Activated CD4-positive, alpha-beta T cell treated with anti-CD3 and anti-CD28 coated beads for 36 hours (primary cell): ENCODE data around the gene ATG2A. TPM values are rescaled to one million over a fixed set of nuclear protein-coding genes. Genes with fewer than 3 reads are reported as not detected.

Experiments
- ATAC-seq: fragments of 200-7000 bp; cut with Tn5 transposase; one replicate; pipeline ENCODE4 v1.10.0; 2021; ENCODE audit warnings: mild to moderate bottlenecking, moderate library complexity
- CTCF ChIA-PET: fragments of 350-600 bp; sonication (Branson Sonifier 250); formaldehyde crosslinking; loops from one replicate; lab custom pipeline; 2021; ENCODE audit warnings: antibody characterized with exemption; lab: Charles Lee
- POLR2A ChIA-PET: fragments of 350-600 bp; sonication (Branson Sonifier 250); formaldehyde crosslinking; loops from one replicate; lab custom pipeline; 2021; ENCODE audit warnings: antibody characterized with exemption, inconsistent platforms; lab: Charles Lee
- DNase-seq: peaks from one replicate; pipeline ENCODE4 v3.0.0-alpha.2; 2020
- H3K27ac Mint-ChIP-seq: one replicate; pipeline ENCODE4 v1.8.0; 2021; ENCODE audit warnings: mixed read lengths
- H3K27me3 Mint-ChIP-seq: one replicate; pipeline ENCODE4 v1.8.0; 2021; ENCODE audit warnings: mixed read lengths
- H3K36me3 Mint-ChIP-seq: one replicate; pipeline ENCODE4 v1.8.0; 2021; ENCODE audit warnings: low read depth, mixed read lengths
- H3K4me1 Mint-ChIP-seq: one replicate; pipeline ENCODE4 v1.8.0; 2021; ENCODE audit warnings: mixed read lengths
- H3K4me3 Mint-ChIP-seq: one replicate; pipeline ENCODE4 v1.8.0; 2021; ENCODE audit warnings: mild to moderate bottlenecking, moderate library complexity, mixed read lengths
- H3K9me3 Mint-ChIP-seq: one replicate; pipeline ENCODE4 v1.8.0; 2021; ENCODE audit warnings: low read depth, mixed read lengths
- intact Hi-C, 2 experiments: fragments of 100-400 bp; cut with DNase I in 1 of 2; cut with micrococcal nuclease in 1 of 2; formaldehyde crosslinking; loops; one replicate each; pipeline versions ENCODE4 v1.14.2 to v1.15.1; 2022 to 2024; cut with DNase I, micrococcal nuclease
- total RNA-seq, 2 experiments: library from RNA; stranded (reverse); gene quantifications; one replicate each; pipeline ENCODE4 v1.2.3, GENCODE V29; 2021

ATG2A gene
- total RNA-seq, 2 experiments from 2014 or later = 15.8 to 16.7 TPM

GRCh38 chr11:64913171-64913727 is 3.8 kb downstream of the ATG2A start:
- ChIA-PET CTCF (interaction anchor here (1.2 kb wide), 1 partner anchor 65 kb away, joined by 3 read pairs; no protein-coding TSS in a partner anchor), POLR2A (no interaction called here)
- Mint-ChIP-seq H3K4me3 (no peak overlapping the region), H3K27me3 (no peaks in the 10 kb centered on the region), H3K9me3 (no peaks in the 10 kb centered on the region), H3K4me1 (peaks cover 16% of the 10 kb centered on the region), H3K36me3 (peaks cover 12% of the 10 kb centered on the region), H3K27ac (no peak overlapping the region)
- ATAC-seq (no peak), DNase-seq (no peak)
- intact Hi-C loops = no loop called here

GRCh38 chr11:64911689-64912088 is 5.3 kb downstream of the ATG2A start:
- DNase-seq (no peak), ATAC-seq (no peak)
- Mint-ChIP-seq H3K4me3 (no peak overlapping the region), H3K9me3 (no peaks in the 10 kb centered on the region), H3K27ac (no peak overlapping the region), H3K27me3 (no peaks in the 10 kb centered on the region), H3K36me3 (peaks cover 17% of the 10 kb centered on the region), H3K4me1 (peaks cover 8% of the 10 kb centered on the region)
- ChIA-PET POLR2A (no interaction called here), CTCF (interaction anchor here (0.5 to 1.2 kb wide), 4 partner anchors 8 to 489 kb away, joined by 3 read pairs; no protein-coding TSS in a partner anchor)
- intact Hi-C loops = no loop called here

GRCh38 chr11:64911142-64911541 is 5.9 kb downstream of the ATG2A start:
- intact Hi-C loops = no loop called here
- POLR2A ChIA-PET = no interaction called here
- Mint-ChIP-seq H3K9me3 (no peaks in the 10 kb centered on the region), H3K4me3 (no peak overlapping the region), H3K27ac (no peak overlapping the region), H3K36me3 (peaks cover 17% of the 10 kb centered on the region), H3K4me1 (peaks cover 5% of the 10 kb centered on the region), H3K27me3 (no peaks in the 10 kb centered on the region)
- CTCF ChIA-PET = interaction anchor here (0.5 to 0.7 kb wide), 3 partner anchors 9 to 490 kb away, joined by 3 read pairs; no protein-coding TSS in a partner anchor
- no peak for ATAC-seq
- no peak for DNase-seq

- Mint-ChIP-seq H3K27me3 (no peaks in the 10 kb centered on the region), H3K4me3 (no peak overlapping the region), H3K4me1 (no peaks in the 10 kb centered on the region), H3K9me3 (no peaks in the 10 kb centered on the region), H3K36me3 (peaks cover 17% of the 10 kb centered on the region), H3K27ac (no peak overlapping the region)
- ATAC-seq = no peak
- CTCF ChIA-PET = no interaction called here
- intact Hi-C loops = no loop called here
- no peak for DNase-seq
- POLR2A ChIA-PET = no interaction called here
Observed at GRCh38 chr11:64910451-64911093, 6.4 kb downstream of the ATG2A start.

GRCh38 chr11:64909653-64910343 is 7.2 kb downstream of the ATG2A start:
- Mint-ChIP-seq H3K4me1 (no peaks in the 10 kb centered on the region), H3K36me3 (peaks cover 17% of the 10 kb centered on the region), H3K4me3 (no peak overlapping the region), H3K27me3 (no peaks in the 10 kb centered on the region), H3K9me3 (no peaks in the 10 kb centered on the region), H3K27ac (no peak overlapping the region)
- intact Hi-C loops = no loop called here
- DNase-seq = no peak
- ATAC-seq = no peak
- ChIA-PET CTCF (interaction anchor here (0.6 kb wide), 1 partner anchor 270 kb away, joined by 3 read pairs; no protein-coding TSS in a partner anchor), POLR2A (no interaction called here)

GRCh38 chr11:64908766-64909165 is 8.2 kb downstream of the ATG2A start:
- Mint-ChIP-seq H3K4me3 (no peak overlapping the region), H3K27ac (no peak overlapping the region), H3K36me3 (peaks cover 17% of the 10 kb centered on the region), H3K4me1 (no peaks in the 10 kb centered on the region), H3K27me3 (no peaks in the 10 kb centered on the region), H3K9me3 (no peaks in the 10 kb centered on the region)
- ChIA-PET POLR2A (no interaction called here), CTCF (no interaction called here)
- intact Hi-C loops = no loop called here
- DNase-seq (no peak), ATAC-seq (no peak)

- POLR2A ChIA-PET = no interaction called here
- intact Hi-C loops = no loop called here
- no peak overlapping the region for H3K4me3 Mint-ChIP-seq
- H3K4me1 Mint-ChIP-seq = peaks cover 6% of the 10 kb centered on the region
- no peak for ATAC-seq
- H3K27me3 Mint-ChIP-seq = no peaks in the 10 kb centered on the region
- no peaks in the 10 kb centered on the region for H3K9me3 Mint-ChIP-seq
- CTCF ChIA-PET = no interaction called here
- no peak overlapping the region for H3K27ac Mint-ChIP-seq
- DNase-seq = no peak
- peaks cover 7% of the 10 kb centered on the region for H3K36me3 Mint-ChIP-seq
Observed at GRCh38 chr11:64906314-64906635, 10.7 kb downstream of the ATG2A start.

GRCh38 chr11:64905516-64906313 is 11.3 kb downstream of the ATG2A start:
- Mint-ChIP-seq H3K9me3 (no peaks in the 10 kb centered on the region), H3K27me3 (no peaks in the 10 kb centered on the region), H3K4me1 (peaks cover 9% of the 10 kb centered on the region), H3K4me3 (no peak overlapping the region), H3K36me3 (peaks cover 7% of the 10 kb centered on the region), H3K27ac (no peak overlapping the region)
- intact Hi-C loops = no loop called here
- POLR2A ChIA-PET = no interaction called here
- DNase-seq (no peak), ATAC-seq (no peak)
- CTCF ChIA-PET = no interaction called here

GRCh38 chr11:64903291-64903833 is 13.6 kb downstream of the ATG2A start:
- H3K4me1 Mint-ChIP-seq = peaks cover 14% of the 10 kb centered on the region
- no peaks in the 10 kb centered on the region for H3K27me3 Mint-ChIP-seq
- no peak overlapping the region for H3K27ac Mint-ChIP-seq
- peaks cover 10% of the 10 kb centered on the region for H3K36me3 Mint-ChIP-seq
- ATAC-seq (no peak), DNase-seq (no peak)
- H3K4me3 Mint-ChIP-seq = no peak overlapping the region
- ChIA-PET POLR2A (no interaction called here), CTCF (no interaction called here)
- H3K9me3 Mint-ChIP-seq = no peaks in the 10 kb centered on the region
- intact Hi-C loops = no loop called here

GRCh38 chr11:64902102-64902900 is 14.7 kb downstream of the ATG2A start:
- no peaks in the 10 kb centered on the region for H3K27me3 Mint-ChIP-seq
- H3K36me3 Mint-ChIP-seq = peaks cover 5% of the 10 kb centered on the region
- H3K4me3 Mint-ChIP-seq = no peak overlapping the region
- ATAC-seq (no peak), DNase-seq (no peak)
- ChIA-PET CTCF (no interaction called here), POLR2A (no interaction called here)
- intact Hi-C loops = no loop called here
- no peak overlapping the region for H3K27ac Mint-ChIP-seq
- H3K4me1 Mint-ChIP-seq = peaks cover 14% of the 10 kb centered on the region
- H3K9me3 Mint-ChIP-seq = no peaks in the 10 kb centered on the region
